Measurements from ENCODE around the gene CNGA3. TPM values are rescaled to one million over a fixed set of nuclear protein-coding genes. Genes with fewer than 3 reads are reported as not detected.

CNGA3 gene
- total RNA-seq, 3 donors from 2014 or later, result under 0.01 to 0.15 TPM; not detected in 1

GRCh38 chr2:98379311-98380202, 33.3 kb downstream of the CNGA3 start:
- no peak for DNase-seq (ENCODE audit: low spot score in 2 of 2)
- H3K27ac ChIP-seq, result peak overlapping the region; percentile 50 to 70
- H3K4me3 ChIP-seq, result no peak overlapping the region
- H3K4me1 ChIP-seq, result peaks cover 0 to 4% of the 10 kb centered on the region in 2 donors
- H3K27me3 ChIP-seq, result no peaks in the 10 kb centered on the region
- TF ChIP-seq CTCF (IDR thresholded peaks at IDR 0.05) (no peak), POLR2AphosphoS5 (IDR thresholded peaks at IDR 0.05) (no peak), POLR2A (IDR thresholded peaks at IDR 0.05) (no peak)
- no peaks in the 10 kb centered on the region for H3K36me3 ChIP-seq
- no peaks in the 10 kb centered on the region for H3K9me3 ChIP-seq
- intact Hi-C loops (cut with DNase I; ENCODE audit: low total_unique reads), result no loop called here

- Histone ChIP-seq H3K4me1 (peaks cover 0 to 4% of the 10 kb centered on the region in 2 donors), H3K36me3 (no peaks in the 10 kb centered on the region), H3K27ac (no peak overlapping the region), H3K9me3 (no peaks in the 10 kb centered on the region), H3K27me3 (no peaks in the 10 kb centered on the region), H3K4me3 (no peak overlapping the region)
- no peak for TF ChIP-seq POLR2A (IDR thresholded peaks at IDR 0.05)
- no peak for TF ChIP-seq CTCF (IDR thresholded peaks at IDR 0.05)
- no peak for TF ChIP-seq POLR2AphosphoS5 (IDR thresholded peaks at IDR 0.05)
- intact Hi-C loops (cut with DNase I; ENCODE audit: low total_unique reads), result no loop called here
- DNase-seq (ENCODE audit: low spot score in 2 of 2), result no peak
Measured at GRCh38 chr2:98380203-98380535, 33.9 kb downstream of the CNGA3 start.

- intact Hi-C loops (cut with DNase I; ENCODE audit: low total_unique reads), result no loop called here
- no peaks in the 10 kb centered on the region for H3K27me3 ChIP-seq
Measured at GRCh38 chr2:98381494-98381893, 35.2 kb downstream of the CNGA3 start.

GRCh38 chr2:98382086-98382485, 35.8 kb downstream of the CNGA3 start:
- no peak overlapping the region for H3K27ac ChIP-seq
- H3K4me3 ChIP-seq, result no peak overlapping the region
- DNase-seq (ENCODE audit: low spot score in 2 of 2), result no peak
- intact Hi-C loops (cut with DNase I; ENCODE audit: low total_unique reads), result no loop called here
- peaks cover 0 to 4% of the 10 kb centered on the region in 2 donors for H3K4me1 ChIP-seq
- TF ChIP-seq CTCF (IDR thresholded peaks at IDR 0.05) (no peak), POLR2A (IDR thresholded peaks at IDR 0.05) (no peak), POLR2AphosphoS5 (IDR thresholded peaks at IDR 0.05) (no peak)
- no peaks in the 10 kb centered on the region for H3K36me3 ChIP-seq
- no peaks in the 10 kb centered on the region for H3K27me3 ChIP-seq
- no peaks in the 10 kb centered on the region for H3K9me3 ChIP-seq

More at GRCh38 chr2:98381494-98381893, 35.2 kb downstream of the CNGA3 start:
- TF ChIP-seq POLR2AphosphoS5 (IDR thresholded peaks at IDR 0.05) (no peak), CTCF (IDR thresholded peaks at IDR 0.05) (no peak), POLR2A (IDR thresholded peaks at IDR 0.05) (no peak)
- no peak for DNase-seq (ENCODE audit: low spot score in 2 of 2)
- Histone ChIP-seq H3K4me1 (peaks cover 0 to 4% of the 10 kb centered on the region in 2 donors), H3K36me3 (no peaks in the 10 kb centered on the region), H3K27ac (no peak overlapping the region), H3K4me3 (no peak overlapping the region), H3K9me3 (no peaks in the 10 kb centered on the region)

- DNase-seq (ENCODE audit: low spot score in 2 of 2), result no peak
- peaks cover 0 to 4% of the 10 kb centered on the region in 2 donors for H3K4me1 ChIP-seq
- no peak overlapping the region for H3K4me3 ChIP-seq
- no peak overlapping the region for H3K27ac ChIP-seq
- intact Hi-C loops (cut with DNase I; ENCODE audit: low total_unique reads), result no loop called here
- TF ChIP-seq POLR2A (IDR thresholded peaks at IDR 0.05), result no peak
- TF ChIP-seq CTCF (IDR thresholded peaks at IDR 0.05), result no peak
- no peak for TF ChIP-seq POLR2AphosphoS5 (IDR thresholded peaks at IDR 0.05)
- no peaks in the 10 kb centered on the region for H3K27me3 ChIP-seq
- no peaks in the 10 kb centered on the region for H3K9me3 ChIP-seq
- no peaks in the 10 kb centered on the region for H3K36me3 ChIP-seq
Measured at GRCh38 chr2:98382739-98383138, 36.5 kb downstream of the CNGA3 start.

Measured in breast epithelium (tissue), 4 donors.